ENCODE results near the gene OR10S1. TPM values are rescaled to one million over a fixed set of nuclear protein-coding genes. Genes with fewer than 3 reads are reported as not detected.
"Not testable (repeated sequence)": the region's sequence is repeated elsewhere in the genome, so short reads cannot be mapped to it uniquely, and the experiment has no call there.

The OR10S1 gene, protein sequence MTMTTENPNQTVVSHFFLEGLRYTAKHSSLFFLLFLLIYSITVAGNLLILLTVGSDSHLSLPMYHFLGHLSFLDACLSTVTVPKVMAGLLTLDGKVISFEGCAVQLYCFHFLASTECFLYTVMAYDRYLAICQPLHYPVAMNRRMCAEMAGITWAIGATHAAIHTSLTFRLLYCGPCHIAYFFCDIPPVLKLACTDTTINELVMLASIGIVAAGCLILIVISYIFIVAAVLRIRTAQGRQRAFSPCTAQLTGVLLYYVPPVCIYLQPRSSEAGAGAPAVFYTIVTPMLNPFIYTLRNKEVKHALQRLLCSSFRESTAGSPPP
- not detected for total RNA-seq
- polyA plus RNA-seq: not detected

DNA sequence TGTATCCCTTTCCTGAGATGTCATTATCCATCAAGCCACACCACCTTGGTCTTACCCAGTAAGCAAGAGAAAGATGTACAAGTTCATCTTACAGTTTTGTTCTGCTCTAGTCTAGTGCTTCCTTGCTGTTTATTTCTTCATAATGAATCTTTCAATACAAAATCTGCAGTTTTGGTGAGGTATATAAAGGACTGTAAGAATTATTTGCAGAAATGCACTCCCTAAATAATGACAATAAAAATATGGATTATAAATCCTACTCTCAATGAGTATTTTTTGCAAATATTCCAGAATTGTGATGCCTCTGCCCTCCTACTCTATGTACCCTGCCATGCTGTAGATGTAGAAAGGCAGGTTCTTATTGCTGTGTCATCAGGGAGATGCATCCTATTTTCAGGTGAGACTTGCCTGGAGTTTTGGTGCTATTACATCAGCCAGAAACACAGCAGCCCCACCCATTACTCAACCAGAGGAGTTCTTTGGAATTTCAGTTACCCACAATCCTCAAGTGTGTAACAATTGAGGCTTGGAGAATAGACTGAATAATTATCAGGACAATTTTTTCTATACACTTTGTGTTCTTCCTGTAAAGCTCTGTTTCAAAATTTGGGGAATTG is at the start of gene OR10S1:
TSS of gene OR10S1 (minus strand) at position 51 of the 617 bp plus-strand sequence. CDS start 117 bp downstream, outside the sequence.
- intact Hi-C loops (cut with DNase I): no loop called here
- TF ChIP-seq POLR2A (IDR thresholded peaks at IDR 0.05) (no peak), CTCF (IDR thresholded peaks at IDR 0.05) (no peak), POLR2AphosphoS5 (IDR thresholded peaks at IDR 0.05) (no peak), EP300 (IDR thresholded peaks at IDR 0.05) (no peak)
- no peak within 1 kb of the TSS for H3K4me3 ChIP-seq
- no peaks in the 10 kb centered on the region for H3K4me1 ChIP-seq
- no peak within 1 kb of the TSS for H3K27ac ChIP-seq
- no peaks in the 10 kb centered on the region for H3K36me3 ChIP-seq
- no peaks in the 10 kb centered on the region for H3K9me3 ChIP-seq
- no peaks in the 10 kb centered on the region for H3K27me3 ChIP-seq
- no peak for DNase-seq

- intact Hi-C loops (cut with DNase I): no loop called here
- Histone ChIP-seq H3K27ac (no peak within 1 kb of the TSS), H3K4me3 (no peak within 1 kb of the TSS), H3K36me3 (no peaks in the 10 kb centered on the region), H3K9me3 (no peaks in the 10 kb centered on the region), H3K27me3 (no peaks in the 10 kb centered on the region), H3K4me1 (no peaks in the 10 kb centered on the region)
- no peak for DNase-seq
- TF ChIP-seq POLR2AphosphoS5 (IDR thresholded peaks at IDR 0.05): no peak
- no peak for TF ChIP-seq CTCF (IDR thresholded peaks at IDR 0.05)
- TF ChIP-seq POLR2A (IDR thresholded peaks at IDR 0.05): no peak
- TF ChIP-seq EP300 (IDR thresholded peaks at IDR 0.05): no peak
- WGBS, 2 donors: 76 to 83% methylated on average over 2 of the region's 2 CpGs
Observed at GRCh38 chr11:124026498-124026897, 48.9 kb upstream of the OR10S1 start, which contains the start of gene OR10G8. Gene OR10G8 (plus strand): TSS chr11:124026798. CDS start chr11:124029623, 2,825 bp downstream.

DNA sequence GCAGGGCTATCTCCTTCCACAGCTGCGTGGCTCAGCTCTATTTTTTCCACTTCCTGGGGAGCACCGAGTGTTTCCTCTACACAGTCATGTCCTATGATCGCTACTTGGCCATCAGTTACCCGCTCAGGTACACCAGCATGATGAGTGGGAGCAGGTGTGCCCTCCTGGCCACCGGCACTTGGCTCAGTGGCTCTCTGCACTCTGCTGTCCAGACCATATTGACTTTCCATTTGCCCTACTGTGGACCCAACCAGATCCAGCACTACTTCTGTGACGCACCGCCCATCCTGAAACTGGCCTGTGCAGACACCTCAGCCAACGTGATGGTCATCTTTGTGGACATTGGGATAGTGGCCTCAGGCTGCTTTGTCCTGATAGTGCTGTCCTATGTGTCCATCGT is 38.3 kb upstream of the OR10S1 start:
- H3K27ac ChIP-seq; H3K9me3 ChIP-seq; DNase-seq; H3K4me3 ChIP-seq; H3K27me3 ChIP-seq; H3K36me3 ChIP-seq; intact Hi-C loops (cut with DNase I); H3K4me1 ChIP-seq: not testable (repeated sequence)
- WGBS, 2 donors: 87 to 88% methylated on average over 7 of the region's 9 CpGs

- WGBS, 2 donors: 85 to 89% methylated on average over 2 of the region's 2 CpGs
- H3K4me1 ChIP-seq: no peaks in the 10 kb centered on the region
- TF ChIP-seq CTCF (IDR thresholded peaks at IDR 0.05) (no peak), POLR2AphosphoS5 (IDR thresholded peaks at IDR 0.05) (no peak), POLR2A (IDR thresholded peaks at IDR 0.05) (no peak), EP300 (IDR thresholded peaks at IDR 0.05) (no peak)
- intact Hi-C loops (cut with DNase I): no loop called here
- no peaks in the 10 kb centered on the region for H3K9me3 ChIP-seq
- DNase-seq: no peak
- no peaks in the 10 kb centered on the region for H3K27me3 ChIP-seq
- H3K27ac ChIP-seq: no peak within 1 kb of the TSS
- H3K36me3 ChIP-seq: no peaks in the 10 kb centered on the region
- H3K4me3 ChIP-seq: no peak within 1 kb of the TSS
Observed at GRCh38 chr11:124012697-124013096, 35.1 kb upstream of the OR10S1 start, which contains the start of gene OR10G4. Gene OR10G4 (plus strand): TSS chr11:124012997. CDS start chr11:124015575, 2,578 bp downstream.

- no peak for DNase-seq
- TF ChIP-seq EP300 (IDR thresholded peaks at IDR 0.05) (no peak), POLR2A (IDR thresholded peaks at IDR 0.05) (no peak), CTCF (IDR thresholded peaks at IDR 0.05) (no peak), POLR2AphosphoS5 (IDR thresholded peaks at IDR 0.05) (no peak)
- intact Hi-C loops (cut with DNase I): no loop called here
- Histone ChIP-seq H3K9me3 (no peaks in the 10 kb centered on the region), H3K4me3 (no peak within 1 kb of the TSS), H3K4me1 (peaks cover 0 to 4% (median 2%) of the 10 kb centered on the region in 4 donors), H3K27me3 (no peaks in the 10 kb centered on the region), H3K36me3 (no peaks in the 10 kb centered on the region), H3K27ac (no peak within 1 kb of the TSS)
- WGBS, 2 donors: 83 to 92% methylated on average over 1 of the region's 1 CpG
Observed at GRCh38 chr11:123995119-123995518, 17.5 kb upstream of the OR10S1 start, which contains the start of gene OR10G6. Gene OR10G6 (minus strand): TSS chr11:123995161. CDS start chr11:123995161, 0 bp downstream.
